GM12891 (cell line): ENCODE data around the gene NOL9.
A peak's percentile ranks its signal among the peaks of the same experiment; 100 is the strongest.

Experiments
- DNase-seq: peaks from one replicate; pipeline ENCODE4 v3.0.0; 2011; ENCODE audit warnings: low spot score; ENCODE audit not compliant: insufficient read length
- FAIRE-seq: peaks from 2 replicates; lab custom pipeline; 2011; peaks lifted over from hg19 to GRCh38; lab: Jason Lieb, UNC
- PAX5 ChIP-seq: IDR thresholded peaks from 2 replicates; pipeline ENCODE4 v1.6.1; 2011; ENCODE audit warnings: low read length, moderate library complexity, mild to moderate bottlenecking; ENCODE audit not compliant: insufficient read depth, severe bottlenecking
- POLR2A ChIP-seq: IDR thresholded peaks from 2 replicates; pipeline ENCODE4 v1.6.1; 2011; ENCODE audit warnings: low read depth, low read length, control low read depth
- POLR2AphosphoS5 ChIP-seq: IDR thresholded peaks from 2 replicates; pipeline ENCODE4 v1.6.1; 2011; ENCODE audit warnings: low read depth, low read length, control low read depth
- POU2F2 ChIP-seq: IDR thresholded peaks from 2 replicates; pipeline ENCODE4 v1.6.1; 2011; ENCODE audit warnings: low read depth, mild to moderate bottlenecking, control low read depth, low read length, moderate library complexity
- SPI1 ChIP-seq: IDR thresholded peaks from 2 replicates; pipeline ENCODE4 v1.6.1; 2011; ENCODE audit warnings: low read depth, low read length, control low read depth
- TAF1 ChIP-seq: IDR thresholded peaks from 2 replicates; pipeline ENCODE4 v1.6.1; 2011; ENCODE audit warnings: low read depth, low read length, control low read depth

The NOL9 gene

DNA sequence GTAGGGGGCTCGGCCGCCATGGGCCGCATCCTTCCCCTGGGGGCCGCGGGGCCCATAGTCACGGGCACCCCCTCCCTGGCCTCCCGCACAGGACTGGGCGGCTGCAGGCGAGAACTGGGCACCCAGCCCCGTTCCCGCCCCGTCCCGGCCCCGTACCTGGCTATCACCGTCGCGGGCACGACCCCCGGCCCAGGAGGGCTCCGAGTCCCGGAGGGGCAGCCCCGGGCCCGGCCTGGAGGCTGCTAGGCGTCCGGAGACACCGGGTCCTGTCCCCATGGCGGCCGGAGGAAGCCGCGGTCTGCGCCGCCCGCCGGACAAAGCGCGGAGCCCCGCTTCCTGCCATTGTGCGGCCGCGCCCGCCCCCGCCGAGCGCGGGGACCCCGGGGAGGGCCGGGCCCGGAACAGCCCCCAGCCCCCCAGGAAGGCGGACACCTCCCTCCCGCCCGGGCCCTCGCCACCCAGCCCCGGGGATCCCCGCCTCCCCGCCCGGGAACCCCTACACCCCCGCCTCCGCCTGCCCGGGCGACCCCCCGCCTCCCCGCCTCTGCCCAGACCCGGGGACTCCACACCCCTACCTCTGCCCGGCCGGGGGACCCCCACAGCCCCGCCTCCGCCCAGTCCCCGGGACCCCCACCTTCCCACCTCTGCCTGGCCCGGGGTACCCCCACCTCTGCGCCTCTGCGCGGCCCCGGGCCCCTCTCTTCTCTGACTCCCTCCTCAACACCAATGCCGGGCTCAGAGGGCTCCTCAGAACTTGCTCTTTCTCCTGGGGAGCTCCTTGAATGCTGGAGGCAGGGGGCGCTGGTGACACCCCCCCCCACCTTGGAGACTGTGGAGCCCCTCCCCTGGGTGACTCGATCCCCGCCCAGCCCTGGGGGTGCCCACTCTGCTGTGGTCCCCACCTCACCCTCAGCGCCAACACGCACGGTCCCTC, 68.9 kb downstream of the NOL9 start:
- TF ChIP-seq PAX5 (no peak), POLR2AphosphoS5 (no peak), TAF1 (no peak), POU2F2 (no peak), SPI1 (no peak), POLR2A (no peak)
- no peak for DNase-seq
- no peak for FAIRE-seq

DNA sequence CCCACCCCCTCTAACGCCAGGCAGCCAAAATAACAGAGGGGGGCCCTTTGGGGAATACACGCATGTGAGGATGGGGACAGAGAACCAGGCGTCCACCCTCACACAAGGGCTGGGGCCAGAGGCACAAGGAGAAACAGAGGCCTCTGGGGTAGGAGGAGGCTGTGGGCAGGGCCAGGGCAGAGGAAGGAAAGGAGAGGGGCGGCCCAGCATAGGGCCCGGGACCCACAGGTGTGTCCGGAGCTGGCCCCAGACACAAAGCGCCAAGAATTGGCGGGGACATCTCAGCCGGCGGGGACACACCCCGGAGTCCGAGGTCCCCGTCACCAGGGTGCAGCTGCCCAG, 69.5 kb downstream of the NOL9 start:
- TF ChIP-seq POU2F2 (no peak), POLR2A (no peak), SPI1 (no peak), TAF1 (no peak), PAX5 (no peak), POLR2AphosphoS5 (no peak)
- FAIRE-seq (no peak), DNase-seq (no peak)

DNA sequence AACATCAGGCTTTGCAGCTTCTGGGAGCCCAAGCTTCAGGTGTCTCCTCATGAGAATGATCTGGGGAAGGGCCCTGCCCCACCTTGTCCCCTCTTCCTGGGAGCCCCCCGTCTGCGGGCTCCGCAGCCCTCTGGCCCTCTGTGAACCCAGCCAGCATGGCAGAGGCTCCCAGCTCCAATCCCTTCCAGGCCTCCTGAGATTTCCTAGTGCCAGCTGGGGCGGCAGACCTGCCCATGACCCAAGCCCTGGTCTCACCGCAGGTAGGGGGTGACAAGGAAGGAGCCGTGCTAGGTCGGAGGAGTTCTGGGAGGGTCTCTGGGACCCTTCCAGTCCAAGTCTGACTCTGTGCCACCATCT, 70.6 kb downstream of the NOL9 start:
- TF ChIP-seq TAF1 (no peak), POU2F2 (no peak), POLR2AphosphoS5 (no peak), POLR2A (no peak), PAX5 (no peak), SPI1 (no peak)
- FAIRE-seq, result no peak
- no peak for DNase-seq

DNA sequence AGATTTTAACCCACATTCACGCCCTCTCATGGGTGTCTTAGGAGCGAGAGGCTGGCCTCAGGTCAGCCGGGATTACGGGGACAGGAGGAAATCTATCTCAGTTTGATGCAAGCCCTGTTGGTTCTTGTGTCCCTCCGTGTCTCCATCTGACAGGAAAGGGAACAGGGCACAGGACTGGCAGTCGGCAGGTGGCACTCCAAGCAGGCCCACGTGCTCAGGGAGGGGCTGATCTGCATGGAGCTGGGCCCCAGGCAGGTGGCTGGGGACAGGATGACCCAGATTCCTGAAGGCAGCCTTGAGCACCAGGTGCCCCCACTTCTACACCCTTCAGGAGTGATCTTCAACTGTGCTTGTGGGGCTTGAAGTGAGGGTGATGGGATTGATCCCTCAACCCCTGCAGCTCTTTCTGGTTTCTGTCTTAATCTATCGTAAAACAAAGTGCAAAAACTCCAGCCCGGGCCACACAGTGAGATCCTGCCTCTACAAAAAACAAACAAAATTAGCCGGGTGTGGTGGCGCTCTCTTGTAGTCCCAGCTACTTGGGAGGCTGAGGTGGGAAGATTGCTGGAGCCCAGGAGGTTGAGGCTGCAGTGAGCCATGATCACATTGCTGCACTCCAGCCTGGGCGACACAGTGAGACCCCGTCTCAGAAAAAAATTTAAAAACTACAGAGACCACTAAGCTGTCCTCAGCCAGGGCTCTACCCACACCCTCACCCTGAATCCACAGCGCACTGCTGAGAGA, 71.1 kb downstream of the NOL9 start:
- DNase-seq (no peak), FAIRE-seq (no peak)
- TF ChIP-seq SPI1 (no peak), POLR2AphosphoS5 (no peak), POLR2A (no peak), PAX5 (no peak), POU2F2 (no peak), TAF1 (no peak)

DNA sequence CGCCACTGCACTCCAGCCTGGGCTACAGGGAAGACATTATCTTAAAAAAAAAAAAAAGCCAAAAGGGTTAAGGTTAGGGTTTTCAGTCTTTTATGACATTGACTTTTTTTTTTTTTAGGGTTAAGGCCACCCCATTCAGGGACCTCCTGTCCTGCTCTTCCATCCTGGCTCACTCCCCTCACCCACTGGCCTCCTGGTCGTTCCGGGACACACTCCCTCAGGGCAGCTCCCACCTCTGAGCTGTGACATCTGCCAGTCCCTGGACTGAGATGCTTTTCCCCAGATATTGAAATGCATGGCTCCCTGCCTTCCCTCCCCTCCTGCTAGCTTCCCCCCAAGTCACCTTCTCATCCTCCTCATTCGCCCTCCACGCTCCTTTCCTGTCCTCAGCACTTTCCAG, 72.5 kb downstream of the NOL9 start:
- DNase-seq, result no peak
- TF ChIP-seq POLR2A, result no peak
- TF ChIP-seq POLR2AphosphoS5, result no peak
- TF ChIP-seq PAX5, result no peak
- TF ChIP-seq TAF1, result no peak
- no peak for TF ChIP-seq SPI1
- no peak for TF ChIP-seq POU2F2
- FAIRE-seq, result no peak

DNA sequence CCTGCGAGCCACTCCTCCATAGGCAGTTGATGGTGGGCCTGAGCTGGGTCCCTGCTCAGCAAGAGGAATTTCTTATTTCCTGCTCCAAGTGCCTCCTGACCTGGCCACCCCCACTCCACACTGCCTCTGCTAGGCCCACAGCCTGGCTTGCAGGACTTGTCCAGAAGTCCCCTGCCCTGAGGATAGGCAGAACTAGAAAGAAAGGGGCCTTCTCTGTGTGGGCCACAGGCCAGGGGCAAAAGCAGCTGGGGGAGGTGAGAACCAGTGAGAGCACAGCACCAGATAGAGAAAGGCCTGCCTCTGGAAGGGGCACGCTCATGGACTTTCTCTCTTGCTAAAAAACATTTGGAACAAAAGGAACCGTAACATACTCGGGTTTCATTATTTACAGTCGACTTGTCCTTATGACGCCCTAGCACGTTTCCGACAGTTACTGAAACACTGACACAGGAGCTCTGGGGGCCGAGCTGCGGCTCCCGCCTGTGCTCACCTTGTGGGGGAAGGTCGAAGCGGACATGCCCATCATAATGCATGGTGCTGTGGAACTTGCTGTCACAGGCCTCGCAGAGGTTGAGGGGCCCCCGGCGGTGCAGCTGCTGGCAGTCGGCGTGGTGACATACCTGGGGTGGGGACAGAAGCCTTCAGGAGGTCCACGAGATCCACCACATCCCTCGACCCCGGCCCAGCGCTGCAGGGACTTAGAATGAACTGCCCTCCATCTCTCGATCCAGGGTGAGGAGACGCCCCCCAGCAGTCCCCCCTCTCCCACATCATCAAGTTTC, 77.1 kb downstream of the NOL9 start:
- FAIRE-seq, result no peak
- no peak for DNase-seq
- TF ChIP-seq POLR2AphosphoS5 (no peak), PAX5 (no peak), SPI1 (no peak), TAF1 (no peak), POU2F2 (no peak), POLR2A (no peak)

DNA sequence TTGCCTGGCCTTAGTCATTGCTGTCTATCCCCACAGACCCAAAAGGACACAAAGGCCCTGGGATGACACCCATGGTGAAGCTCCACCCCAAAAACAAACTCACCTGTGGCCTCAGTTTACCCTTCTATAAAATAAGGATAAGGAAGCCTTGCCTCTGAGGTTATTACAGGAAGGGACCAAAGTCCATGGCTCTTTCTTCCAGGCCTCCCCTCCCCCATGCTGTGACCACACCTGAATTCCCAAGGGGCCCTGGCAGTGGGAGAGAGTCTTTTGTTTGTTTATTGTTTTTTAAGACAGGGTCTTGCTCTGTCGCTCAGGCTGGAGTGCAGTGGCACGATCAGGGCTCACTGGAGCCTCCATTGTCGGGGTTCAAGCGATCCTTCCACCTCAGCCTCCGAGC, 77.8 kb downstream of the NOL9 start:
- DNase-seq (no peak), FAIRE-seq (no peak)
- no peak for TF ChIP-seq PAX5
- TF ChIP-seq TAF1, result no peak

DNA sequence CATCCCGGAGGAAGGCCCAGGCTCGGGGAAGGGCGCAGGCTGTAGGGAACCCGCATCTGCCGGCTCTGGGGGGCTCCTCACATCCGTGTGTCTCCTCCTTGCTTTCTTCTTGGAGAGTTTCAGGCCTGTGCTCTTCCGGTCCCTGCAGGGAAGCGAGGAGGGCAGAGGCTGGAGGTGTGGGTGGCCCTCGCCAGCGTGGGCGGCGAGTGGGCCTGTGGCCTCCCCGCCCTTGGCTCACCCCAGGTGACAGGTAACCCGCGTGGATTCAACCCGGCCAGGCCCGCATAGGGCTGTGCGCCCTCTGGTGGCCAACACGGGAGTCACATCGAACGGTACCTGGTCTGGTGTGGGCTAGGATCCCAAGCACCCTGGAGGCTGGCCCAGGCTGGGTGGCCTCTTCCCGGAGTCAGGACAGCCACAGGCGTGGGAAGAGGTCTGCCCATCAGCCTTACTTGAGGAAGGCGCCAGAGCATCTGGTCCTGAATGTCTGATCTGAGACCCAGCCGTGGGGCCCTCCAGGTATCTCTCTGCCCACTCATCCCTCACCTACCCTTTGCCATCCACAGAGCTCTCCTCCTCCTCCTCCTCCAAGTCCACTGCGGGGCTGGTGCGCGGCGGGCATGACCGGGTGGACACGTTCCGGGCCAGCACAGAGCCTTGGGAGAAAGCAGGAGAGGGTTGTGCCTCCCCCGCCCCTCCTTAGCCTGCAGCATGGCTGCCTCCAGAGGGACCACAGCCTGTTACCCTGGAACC, 78.8 kb downstream of the NOL9 start:
- DNase-seq (peak; percentile 95), FAIRE-seq (peak; percentile 96)
- TF ChIP-seq TAF1, result no peak
- no peak for TF ChIP-seq PAX5
- TF ChIP-seq POLR2AphosphoS5, result no peak

DNA sequence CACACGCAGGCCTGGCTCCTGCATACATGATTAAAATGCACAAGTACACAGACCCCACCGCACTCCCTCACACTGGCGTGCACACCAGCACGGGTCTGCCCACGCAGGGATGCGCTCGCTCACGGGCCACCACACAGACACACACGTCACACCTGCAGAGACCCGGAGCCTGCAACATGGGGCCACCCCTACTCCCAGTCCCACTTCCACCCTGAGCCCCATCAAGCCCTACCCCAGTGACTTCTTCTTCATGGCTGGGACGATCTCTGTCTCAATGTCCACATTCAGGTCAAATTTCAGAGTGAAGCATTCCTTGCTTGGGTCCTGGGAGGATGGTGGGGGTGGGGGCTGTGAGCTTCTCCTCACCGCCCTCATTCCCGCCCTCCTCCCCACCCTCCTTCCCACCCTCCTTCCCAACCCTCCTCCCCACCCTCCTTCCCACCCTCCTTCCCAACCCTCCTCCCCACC, 79.5 kb downstream of the NOL9 start:
- no peak for TF ChIP-seq POU2F2
- no peak for TF ChIP-seq SPI1
- no peak for TF ChIP-seq POLR2A
- TF ChIP-seq PAX5, result no peak
- TF ChIP-seq TAF1, result no peak
- no peak for FAIRE-seq
- no peak for DNase-seq
